GM13977 (cell line): Measurements from ENCODE around the gene RHBDF2.

Experiments used
- DNase-seq: peaks from one replicate; pipeline ENCODE4 v3.0.0; 2012; ENCODE audit warnings: low spot score
- in situ Hi-C: fragments of 300-500 bp; cut with MboI; formaldehyde crosslinking; loops from one replicate; pipeline ENCODE4 v1.12.0; 2022; ENCODE audit warnings: low sequenced_read_pairs, low pct_unique_long_range_greater_than_20kb, mixed read lengths, inconsistent platforms; ENCODE audit not compliant: unreplicated experiment
- TF ChIP-seq, protein P1 (sequence below): IDR thresholded peaks from 2 replicates; pipeline ENCODE4 v1.5.1; 2012; ENCODE audit warnings: mild to moderate bottlenecking, control low read depth; ENCODE audit not compliant: insufficient read depth; ENCODE audit errors: extremely low read depth, missing control alignments

RHBDF2 gene

DNA sequence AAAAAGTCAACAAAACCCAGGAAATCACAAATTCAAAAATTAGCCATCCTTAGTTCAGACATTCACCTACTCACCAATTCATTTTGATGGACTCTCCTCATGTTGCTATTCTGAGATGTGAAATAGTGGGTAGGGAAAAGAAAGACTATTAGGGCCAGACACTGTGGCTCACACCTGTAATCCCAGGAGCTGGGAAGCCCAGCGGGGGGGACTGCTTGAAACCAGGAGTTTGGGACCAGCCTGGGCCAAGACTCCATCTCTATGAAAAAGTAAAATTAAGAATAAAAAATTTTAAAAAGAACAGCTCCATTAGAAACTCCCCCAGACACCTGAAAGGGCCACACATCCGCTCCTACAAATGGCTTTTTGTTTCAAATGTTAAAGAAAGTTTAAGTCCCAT is 69.7 kb downstream of the RHBDF2 start:
- TF ChIP-seq, protein P1, sequence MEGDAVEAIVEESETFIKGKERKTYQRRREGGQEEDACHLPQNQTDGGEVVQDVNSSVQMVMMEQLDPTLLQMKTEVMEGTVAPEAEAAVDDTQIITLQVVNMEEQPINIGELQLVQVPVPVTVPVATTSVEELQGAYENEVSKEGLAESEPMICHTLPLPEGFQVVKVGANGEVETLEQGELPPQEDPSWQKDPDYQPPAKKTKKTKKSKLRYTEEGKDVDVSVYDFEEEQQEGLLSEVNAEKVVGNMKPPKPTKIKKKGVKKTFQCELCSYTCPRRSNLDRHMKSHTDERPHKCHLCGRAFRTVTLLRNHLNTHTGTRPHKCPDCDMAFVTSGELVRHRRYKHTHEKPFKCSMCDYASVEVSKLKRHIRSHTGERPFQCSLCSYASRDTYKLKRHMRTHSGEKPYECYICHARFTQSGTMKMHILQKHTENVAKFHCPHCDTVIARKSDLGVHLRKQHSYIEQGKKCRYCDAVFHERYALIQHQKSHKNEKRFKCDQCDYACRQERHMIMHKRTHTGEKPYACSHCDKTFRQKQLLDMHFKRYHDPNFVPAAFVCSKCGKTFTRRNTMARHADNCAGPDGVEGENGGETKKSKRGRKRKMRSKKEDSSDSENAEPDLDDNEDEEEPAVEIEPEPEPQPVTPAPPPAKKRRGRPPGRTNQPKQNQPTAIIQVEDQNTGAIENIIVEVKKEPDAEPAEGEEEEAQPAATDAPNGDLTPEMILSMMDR = no peak
- no peak for DNase-seq
- in situ Hi-C loops = no loop called here

DNA sequence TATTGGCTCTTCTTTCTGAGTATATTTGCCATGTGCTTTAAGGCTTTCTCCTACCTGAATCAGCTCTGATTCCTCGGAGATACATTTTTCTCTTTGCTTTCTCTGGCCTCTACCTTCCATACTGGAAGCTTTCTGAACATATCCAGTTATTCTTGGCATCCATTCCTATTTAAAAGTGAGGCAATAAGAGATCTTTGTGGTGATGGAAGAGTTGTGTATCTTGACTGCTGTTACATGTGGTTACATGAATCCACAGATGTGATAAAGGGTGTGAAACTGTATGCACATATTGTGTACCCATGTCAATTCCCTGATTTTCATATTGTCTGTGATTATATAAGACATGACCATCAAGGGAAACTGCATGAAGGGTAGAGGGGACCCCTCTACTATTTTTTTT is 72.7 kb downstream of the RHBDF2 start:
- DNase-seq = no peak
- TF ChIP-seq, protein P1 = no peak
- in situ Hi-C loops = no loop called here

DNA sequence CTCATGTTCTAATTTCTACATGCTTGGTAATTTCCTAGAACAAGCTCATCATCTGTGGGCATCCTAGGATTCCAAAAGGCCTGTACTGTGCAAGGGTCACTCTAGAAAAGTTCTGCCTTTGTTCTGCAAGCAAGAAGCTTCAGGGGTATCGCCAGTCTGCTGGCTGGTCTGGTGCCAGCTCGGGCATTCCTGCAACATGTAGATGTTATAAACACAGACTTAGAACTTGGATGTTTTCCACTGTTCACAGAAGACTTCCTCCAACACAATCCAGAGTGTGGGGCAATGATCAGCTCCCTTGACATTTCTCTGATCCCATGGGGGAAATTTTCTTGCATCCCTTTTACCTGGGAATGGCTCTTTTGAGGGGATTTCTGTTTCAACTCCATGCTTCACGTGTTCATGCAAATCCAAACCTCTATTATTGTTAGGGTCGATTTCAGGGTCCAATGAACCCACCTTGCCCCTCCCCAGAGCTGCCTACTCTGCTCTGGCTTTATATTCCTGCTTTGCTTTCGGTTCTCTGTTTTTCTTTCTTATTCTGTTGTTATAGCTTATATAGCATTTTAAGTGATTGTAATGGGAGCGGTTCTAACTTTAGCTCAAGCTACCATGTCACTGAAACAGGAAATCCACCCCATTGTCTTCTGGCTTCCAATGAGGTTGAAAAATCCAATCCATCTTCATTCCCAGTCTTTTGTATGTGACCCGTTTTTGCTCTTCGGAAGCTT is 73.6 kb downstream of the RHBDF2 start:
- no peak for DNase-seq
- in situ Hi-C loops = no loop called here
- TF ChIP-seq, protein P1 = no peak

DNA sequence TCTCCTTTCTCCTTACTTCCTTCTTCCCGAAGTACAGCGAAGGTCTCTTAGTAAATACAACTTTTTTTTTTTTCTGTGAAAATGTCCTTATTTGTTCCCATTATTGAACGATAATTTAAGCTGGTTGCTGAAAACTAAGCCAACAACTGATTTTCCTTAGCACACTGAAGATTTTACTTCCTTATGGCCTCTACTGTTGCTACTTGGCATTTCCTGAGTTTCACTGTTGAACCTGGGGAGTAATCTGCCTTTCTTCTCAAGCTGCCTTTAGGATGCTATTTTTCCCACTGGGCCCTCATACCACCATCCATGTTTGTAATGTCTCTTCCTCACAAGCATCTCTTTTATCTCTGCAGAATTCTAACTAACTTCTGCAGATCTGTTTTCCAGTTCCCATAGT is 74.4 kb downstream of the RHBDF2 start:
- DNase-seq = no peak
- in situ Hi-C loops = no loop called here

DNA sequence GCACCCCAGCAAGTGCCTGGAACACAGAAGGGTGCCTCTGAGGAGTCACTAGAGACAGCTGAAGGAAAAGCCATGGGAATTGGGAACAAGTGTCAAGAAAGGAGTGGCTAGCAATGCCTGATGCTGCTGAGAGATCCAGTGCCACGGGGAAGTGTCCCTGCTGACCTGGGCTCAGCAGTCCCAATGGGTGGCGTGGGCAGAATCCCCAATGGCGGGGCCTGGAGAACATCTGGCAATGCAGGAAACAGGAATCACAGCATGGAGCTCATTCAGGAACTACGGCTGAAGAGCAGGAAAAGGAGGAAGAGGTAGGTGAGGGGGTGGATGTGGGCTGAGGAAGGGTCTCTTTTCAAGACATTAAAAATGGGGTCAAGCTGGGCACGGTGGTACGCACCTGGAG is 78.4 kb downstream of the RHBDF2 start:
- DNase-seq = no peak
- TF ChIP-seq, protein P1 = no peak
- in situ Hi-C loops = no loop called here

More for the DNA sequence above, 74.4 kb downstream of the RHBDF2 start:
- TF ChIP-seq, protein P1 = no peak

DNA sequence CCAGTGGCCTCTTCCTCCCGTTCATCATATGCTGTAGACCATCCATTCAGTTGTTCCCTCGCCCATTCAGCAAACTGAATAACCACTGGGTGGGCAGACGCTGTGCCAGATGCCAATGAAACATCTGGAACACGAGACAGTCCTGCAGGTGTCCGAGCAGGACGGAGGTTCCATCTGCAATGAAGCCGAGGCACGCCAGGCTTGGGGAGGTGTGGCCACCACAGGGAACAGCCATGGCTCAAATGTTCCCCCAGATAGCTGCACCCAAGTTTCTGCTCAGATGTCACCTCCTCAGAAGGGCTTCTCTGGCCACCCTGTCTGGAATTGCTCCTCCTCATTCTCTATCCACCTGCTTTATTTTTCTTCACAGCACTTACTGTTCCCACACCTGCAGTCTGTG is 78.8 kb downstream of the RHBDF2 start:
- DNase-seq = no peak
- TF ChIP-seq, protein P1 = no peak
- in situ Hi-C loops = no loop called here

DNA sequence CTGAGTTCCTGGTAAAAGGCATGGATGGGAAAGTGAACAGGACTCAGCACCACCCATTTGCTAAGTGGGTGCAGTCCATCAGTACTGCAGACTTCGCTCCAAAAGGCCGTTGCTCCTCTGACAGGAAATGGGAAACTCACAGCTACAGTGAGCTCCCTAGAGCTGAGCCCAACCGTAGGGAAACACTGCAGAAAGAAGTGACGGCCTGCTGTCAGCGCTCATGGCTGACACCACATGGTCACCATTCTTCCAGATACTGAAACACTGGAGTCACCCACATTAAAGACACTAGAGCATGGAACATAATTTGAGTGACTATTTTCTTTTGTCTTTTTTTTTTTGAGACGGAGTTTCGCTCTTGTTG is 80.2 kb downstream of the RHBDF2 start:
- no peak for DNase-seq
- in situ Hi-C loops = no loop called here

More for the DNA sequence above, 80.2 kb downstream of the RHBDF2 start:
- TF ChIP-seq, protein P1 = no peak
